Measurements from ENCODE around the gene GCC2.
"Not testable (repeated sequence)": the region's sequence is repeated elsewhere in the genome, so short reads cannot be mapped to it uniquely, and the experiment has no call there.

GCC2 gene

DNA sequence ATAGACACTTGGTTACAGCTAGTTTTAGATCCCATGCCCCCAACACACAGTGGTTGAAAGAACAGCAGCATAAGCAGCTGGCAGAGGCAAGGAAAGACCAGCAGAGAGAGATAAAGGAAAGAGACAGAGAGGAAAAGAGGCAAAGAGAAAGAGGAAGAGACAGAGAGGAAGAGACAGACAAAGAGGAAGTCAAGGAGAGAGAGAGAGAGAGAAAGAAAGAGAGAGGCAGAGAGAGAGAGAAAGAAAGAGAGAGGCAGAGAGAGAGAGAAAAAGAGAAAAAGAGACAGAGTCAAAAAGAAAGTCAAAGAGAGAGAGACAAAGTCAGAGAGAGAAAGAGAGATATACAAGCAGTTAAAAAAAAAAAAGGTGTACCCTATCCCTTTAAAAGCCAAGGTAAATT lies 76.3 kb downstream of the GCC2 start:
- not testable (repeated sequence) for DNase-seq

- no peak for DNase-seq
Observed at GRCh38 chr2:108531674-108532055, 82.7 kb downstream of the GCC2 start.

GRCh38 chr2:108533832-108534583 lies 85.0 kb downstream of the GCC2 start, which contains the start of gene LIMS1:
TSS of gene LIMS1 (plus strand) at chr2:108534470. CDS start at chr2:108534563, 93 bp downstream.
- peak; percentile 91 for DNase-seq

DNA sequence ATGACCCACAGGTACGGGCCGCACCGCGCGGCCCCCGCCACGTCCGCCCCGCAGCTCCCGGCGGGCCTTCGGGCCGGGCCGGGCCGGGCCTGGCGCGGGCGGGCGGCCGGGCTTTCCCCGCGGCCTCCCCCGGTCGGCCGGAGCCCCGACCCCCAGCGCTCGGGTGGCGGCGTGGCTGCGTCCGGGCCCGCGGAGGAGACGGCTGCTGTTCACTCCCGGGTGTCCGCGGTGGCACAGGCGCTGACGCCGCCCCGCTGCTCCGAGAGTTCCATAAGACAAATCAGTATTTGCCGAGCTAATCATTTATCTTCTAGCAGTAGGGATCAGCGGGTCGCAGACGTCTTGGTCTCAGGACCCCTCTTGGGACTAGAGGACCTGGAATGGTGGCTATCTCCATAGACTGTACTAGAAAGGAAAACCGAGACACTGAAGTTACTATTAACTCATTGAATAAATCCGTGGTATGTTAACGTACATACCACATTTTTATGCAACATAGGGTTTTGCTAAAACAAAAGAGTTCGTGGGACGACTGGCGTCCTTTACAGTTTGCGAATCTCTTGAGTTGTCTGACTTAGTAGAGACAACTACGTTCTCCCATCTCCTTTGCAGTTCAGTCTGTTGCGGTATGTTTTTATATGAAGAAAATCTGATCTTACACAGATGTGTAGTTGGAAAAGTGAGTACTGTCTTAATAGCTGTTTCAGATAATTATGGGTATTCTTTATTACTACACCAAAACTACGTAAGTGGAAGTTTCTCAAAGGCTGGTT lies 85.8 kb downstream of the GCC2 start:
- DNase-seq = peak; percentile 50

DNA sequence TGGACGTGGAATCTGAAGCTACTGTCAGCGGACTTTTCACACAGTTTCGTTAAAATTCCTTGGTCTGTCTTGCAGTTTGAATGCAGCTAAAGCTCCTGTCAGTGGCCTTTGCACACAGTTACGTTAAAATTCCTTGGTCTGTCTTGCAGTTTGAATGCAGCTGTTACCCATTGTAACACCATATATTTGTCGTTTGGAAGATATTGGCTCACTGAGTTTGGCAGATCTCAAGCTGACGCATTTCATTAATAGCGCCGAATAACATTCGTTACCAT lies 86.3 kb downstream of the GCC2 start:
- no peak for DNase-seq

DNA sequence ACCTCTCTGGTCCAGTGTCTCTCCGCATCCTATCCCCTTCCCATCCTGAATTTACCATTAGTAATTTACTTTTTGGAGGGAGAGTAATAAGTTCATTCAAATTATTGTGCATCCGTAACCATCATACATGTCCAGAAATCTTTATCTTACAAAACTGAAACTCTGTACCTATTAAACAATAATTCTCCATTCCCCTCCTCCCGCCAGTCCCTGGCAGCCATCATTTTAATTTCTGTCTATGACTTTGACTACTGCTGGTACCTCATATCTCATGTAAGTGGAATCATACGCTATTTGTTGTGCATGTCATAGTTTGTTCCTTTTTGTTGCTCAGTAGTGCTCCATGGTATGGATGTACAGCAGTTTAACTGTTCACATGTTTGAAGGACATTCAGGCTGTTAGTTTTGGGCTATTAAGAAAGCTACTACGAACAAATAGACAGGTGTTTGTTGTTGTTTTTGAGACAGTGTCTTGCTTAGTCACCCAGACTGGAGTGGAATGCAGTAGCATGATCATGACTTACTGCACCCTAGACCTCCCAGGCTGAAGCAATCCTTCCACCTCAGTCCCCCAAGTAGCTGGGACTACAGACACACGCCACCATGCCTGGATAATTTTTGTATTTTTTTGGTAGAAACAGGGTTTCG lies 87.3 kb downstream of the GCC2 start:
- DNase-seq = peak; percentile 43

DNA sequence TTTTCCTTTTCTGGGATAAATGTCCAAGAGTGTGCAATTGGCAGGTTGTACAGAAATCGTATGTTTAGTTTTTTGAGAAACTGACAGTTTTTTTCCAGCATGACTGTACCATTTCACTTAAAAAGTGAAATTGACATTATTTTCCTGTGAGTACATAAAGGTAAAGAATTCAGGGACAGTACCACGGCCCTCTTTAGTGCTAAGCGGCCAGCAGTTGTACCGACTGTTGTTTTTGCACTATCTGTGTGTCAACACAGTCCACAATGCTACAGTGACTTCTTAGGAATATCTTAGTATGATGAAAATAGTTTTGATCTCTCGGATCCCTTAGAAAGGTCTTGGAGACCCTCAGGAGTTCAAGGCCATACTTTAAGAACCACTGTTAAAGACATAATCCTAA lies 87.9 kb downstream of the GCC2 start:
- DNase-seq = no peak

DNA sequence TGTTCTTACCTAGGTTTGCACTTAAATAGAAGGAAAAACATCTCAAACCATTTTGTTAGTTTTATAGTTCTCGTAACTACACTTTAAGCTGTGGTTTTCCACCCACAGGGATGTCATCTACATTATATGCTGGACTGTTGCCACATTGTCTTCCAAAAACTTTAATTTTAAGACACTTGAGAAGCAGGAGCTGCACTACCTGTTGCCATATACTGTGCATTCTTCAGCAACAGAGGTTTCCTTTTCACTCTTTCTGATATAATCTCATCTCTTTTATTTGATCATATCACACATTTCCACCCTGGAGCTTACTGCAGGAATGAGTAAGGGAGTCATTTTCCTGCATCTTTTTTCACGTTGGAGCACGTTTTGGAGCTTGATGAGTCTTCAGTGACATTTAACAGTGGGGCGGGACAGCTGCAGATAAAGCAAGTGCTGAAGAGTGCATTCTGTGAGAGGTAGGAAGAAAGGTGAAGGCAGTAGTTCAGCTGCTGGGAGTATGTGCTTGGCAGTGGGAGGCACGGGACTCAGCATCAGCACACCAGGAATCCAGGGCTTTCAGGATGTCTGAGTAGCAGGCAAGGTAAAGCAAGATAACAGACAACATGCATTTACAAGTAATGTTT lies 89.1 kb downstream of the GCC2 start:
- no peak for DNase-seq

DNA sequence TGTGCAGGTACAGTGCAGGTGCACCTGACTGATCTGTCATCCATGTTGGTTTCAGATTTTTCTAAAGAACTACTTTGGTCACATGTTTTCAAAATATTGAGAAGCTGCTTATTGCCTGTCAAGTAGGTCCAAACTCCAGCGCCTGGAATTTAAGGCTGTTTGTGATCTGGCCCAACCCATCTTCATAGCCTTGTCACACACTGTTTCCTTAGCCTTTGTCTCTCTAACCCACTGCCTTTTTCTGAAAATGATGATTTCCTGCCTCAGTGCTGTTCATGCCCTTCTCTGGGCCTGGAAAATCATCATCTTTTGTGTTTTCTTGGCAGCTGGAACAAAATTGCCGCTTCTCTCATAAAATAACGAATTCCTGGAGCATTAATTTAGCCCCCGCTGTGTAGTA lies 92.4 kb downstream of the GCC2 start:
- no peak for DNase-seq

GRCh38 chr2:108542071-108542470 lies 93.1 kb downstream of the GCC2 start:
- DNase-seq = peak; percentile 37

DNA sequence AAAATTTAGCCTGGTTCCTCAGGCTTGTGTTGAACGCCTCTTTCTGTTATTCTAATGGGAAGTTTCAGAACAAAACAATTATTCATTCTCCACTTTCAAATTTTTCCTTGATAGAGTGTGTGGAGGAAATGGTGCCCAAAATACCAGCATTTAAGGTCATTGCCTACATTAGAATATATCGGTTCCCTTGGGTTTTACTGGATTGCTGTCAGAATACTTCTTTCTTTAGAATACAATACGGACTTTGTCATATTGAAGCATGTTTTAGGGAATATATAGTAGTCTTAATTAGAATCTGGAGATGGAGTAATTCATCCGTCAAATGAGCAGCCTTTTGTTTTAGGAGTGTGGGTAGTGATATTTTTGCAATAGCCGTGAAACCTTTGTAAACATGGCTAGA lies 98.6 kb downstream of the GCC2 start:
- DNase-seq = no peak

GRCh38 chr2:108548208-108549003 lies 99.4 kb downstream of the GCC2 start:
- peak; percentile 18 for DNase-seq

GRCh38 chr2:108552566-108552965 lies 103.6 kb downstream of the GCC2 start:
- DNase-seq = no peak

GRCh38 chr2:108553209-108553919 lies 104.4 kb downstream of the GCC2 start:
- no peak for DNase-seq

- no peak for DNase-seq
Observed at GRCh38 chr2:108554528-108554927, 105.5 kb downstream of the GCC2 start.

DNA sequence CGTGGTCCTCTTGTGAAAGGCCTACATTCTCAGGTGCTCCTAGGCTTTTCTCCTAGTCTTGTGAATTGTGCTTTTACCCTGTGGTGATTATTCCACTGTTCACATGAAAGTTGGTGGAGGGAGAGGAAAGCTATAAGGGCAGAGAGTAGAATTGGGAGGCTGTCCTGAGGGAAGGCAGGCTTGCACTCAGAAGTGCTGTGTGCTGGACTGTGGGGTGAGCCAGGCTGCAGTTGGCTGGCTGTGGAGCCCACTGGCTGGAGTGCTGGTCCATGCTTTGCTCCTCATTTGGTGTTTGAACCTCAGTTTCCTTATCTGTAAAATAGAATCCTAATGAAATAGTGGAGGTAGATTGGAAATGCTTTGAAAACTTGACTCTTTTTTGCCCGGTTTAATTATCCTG lies 106.6 kb downstream of the GCC2 start:
- no peak for DNase-seq

GRCh38 chr2:108556581-108556980 lies 107.6 kb downstream of the GCC2 start:
- DNase-seq = peak; percentile 78
